Stimulated activated CD8-positive, alpha-beta memory T cell treated with anti-CD3 and anti-CD28 coated beads, Interleukin-7, amount 100 ng/mL, for 1 hour (primary cell): ENCODE measurements around the gene EIF4E3.

Experiments
- DNase-seq, 2 donors: peaks; one replicate each; pipeline ENCODE4 v3.0.0-alpha.2; 2020; ENCODE audit warnings: low read depth in 2 of 2

The EIF4E3 gene

DNA sequence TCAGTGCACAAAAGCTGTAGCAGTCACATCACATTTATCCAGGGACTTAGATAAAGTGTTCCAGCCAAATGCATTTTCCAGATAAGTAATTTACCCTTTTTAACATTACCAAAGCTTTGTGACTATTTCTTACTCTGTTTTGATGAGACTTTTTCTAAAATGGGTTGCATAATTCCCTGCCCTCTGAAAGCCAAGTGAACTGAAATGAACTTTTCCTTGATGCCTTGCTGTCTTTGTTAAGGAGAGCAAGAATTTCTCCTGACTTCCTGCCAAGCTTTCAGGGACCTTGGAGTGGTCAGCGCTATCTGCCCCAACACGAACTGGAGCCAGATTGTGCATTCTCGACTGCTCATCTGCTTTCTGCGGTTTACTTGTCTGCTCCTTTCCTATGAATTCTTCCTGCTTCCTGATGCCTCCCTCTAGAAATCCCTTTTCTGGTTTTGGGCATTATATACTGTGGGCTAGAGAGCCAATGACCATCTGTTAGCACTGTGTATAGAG is 34.8 kb downstream of the EIF4E3 start:
- DNase-seq = no peak

DNA sequence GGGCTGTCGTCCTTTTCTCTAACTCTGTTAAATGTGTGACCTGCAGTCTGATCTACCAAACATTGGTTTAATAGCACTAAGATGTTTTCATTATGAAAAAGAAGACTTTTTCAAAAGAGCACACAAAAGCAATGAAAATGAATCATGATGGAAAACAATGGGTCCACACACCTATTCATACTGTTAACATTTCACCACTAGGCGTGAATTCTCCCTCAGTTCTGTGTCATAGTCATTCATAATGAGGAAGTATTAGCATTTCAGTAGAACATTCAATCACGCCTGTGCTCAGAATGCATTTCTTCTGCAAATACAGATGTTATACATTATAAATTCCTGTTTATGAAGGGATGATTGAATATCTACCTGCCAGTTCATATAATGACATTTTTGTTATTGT is 35.9 kb downstream of the EIF4E3 start:
- DNase-seq = no peak

- DNase-seq = no peak
Measured at GRCh38 chr3:71688121-71688520, 37.1 kb downstream of the EIF4E3 start.

GRCh38 chr3:71685686-71686085 is 39.5 kb downstream of the EIF4E3 start:
- DNase-seq = no peak

- no peak for DNase-seq
Measured at GRCh38 chr3:71684757-71685386, 40.3 kb downstream of the EIF4E3 start.

GRCh38 chr3:71684046-71684756 is 41.0 kb downstream of the EIF4E3 start:
- DNase-seq = no peak

- DNase-seq = no peak
Measured at GRCh38 chr3:71681224-71681668, 44.0 kb downstream of the EIF4E3 start.

- no peak for DNase-seq
Measured at GRCh38 chr3:71680603-71681002, 44.6 kb downstream of the EIF4E3 start.

GRCh38 chr3:71676931-71677330 is 48.3 kb downstream of the EIF4E3 start:
- no peak for DNase-seq

DNA sequence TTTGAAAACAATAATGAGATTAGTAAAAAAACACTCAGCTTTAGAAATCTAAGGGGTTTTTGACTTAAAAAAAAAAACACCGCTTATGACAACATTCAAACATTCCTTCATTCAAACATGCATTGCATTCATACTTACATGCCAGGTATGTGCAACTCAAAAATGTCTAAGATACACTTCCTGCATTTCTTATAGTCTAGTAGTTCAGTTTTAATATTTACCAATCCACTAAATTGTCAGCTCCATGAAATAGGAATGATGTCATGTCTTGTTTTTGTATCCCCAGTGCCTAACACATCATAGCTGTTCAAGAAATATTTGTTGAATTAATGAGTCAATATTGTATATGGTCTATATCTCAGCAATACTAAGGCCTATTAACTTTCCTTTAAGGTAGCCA is 51.7 kb downstream of the EIF4E3 start:
- no peak for DNase-seq

DNA sequence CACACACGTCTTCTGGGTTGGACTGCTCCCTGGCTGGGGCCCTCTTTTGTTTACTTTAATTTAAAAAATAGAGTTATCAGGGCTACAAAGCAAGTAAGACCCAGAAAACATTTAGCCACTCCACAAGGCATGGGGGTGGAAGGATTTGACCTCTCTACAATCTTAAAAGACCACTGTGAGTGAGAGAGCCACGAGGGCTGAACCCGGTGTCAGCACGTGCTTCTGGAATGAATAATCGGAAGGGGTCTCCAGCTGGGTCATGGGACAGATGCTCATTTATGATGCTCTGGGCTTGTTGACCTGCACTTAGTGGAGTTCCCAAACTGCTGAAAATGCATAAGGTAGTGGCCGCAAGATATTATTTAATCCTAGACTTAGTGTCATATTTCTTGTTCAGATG is 52.4 kb downstream of the EIF4E3 start:
- DNase-seq = no peak

- no peak for DNase-seq
Measured at GRCh38 chr3:71672340-71672739, 52.9 kb downstream of the EIF4E3 start.

DNA sequence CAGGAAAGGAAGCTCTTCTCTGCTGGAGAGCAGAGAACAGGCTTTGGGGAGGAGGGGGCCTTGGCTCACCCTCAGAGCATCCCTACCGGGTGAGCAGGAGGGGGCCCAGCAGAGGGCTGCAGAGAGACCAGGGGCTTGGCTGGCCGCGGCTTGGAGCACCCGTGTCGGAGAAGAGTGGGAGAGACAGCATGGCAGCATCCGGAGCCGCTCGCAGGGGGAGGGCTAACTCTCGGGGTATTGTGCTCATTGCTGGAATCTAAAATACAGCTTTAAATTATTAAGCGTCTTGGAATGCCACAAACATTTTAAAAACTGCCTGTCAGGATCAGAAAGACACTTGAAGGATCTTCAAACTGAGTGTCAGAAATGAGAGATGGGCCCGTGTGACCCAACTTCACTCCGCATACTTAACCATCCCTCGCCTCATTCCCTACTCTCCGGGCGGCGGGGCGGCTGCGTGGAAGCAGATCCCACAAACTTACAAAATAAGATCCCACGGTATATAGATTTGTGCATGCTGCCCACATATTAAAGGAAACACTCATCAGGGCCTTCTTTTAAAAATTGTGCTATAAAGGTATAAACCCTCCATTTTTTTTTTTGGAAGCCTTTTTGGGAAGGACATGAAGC is 53.9 kb downstream of the EIF4E3 start:
- DNase-seq = no peak

DNA sequence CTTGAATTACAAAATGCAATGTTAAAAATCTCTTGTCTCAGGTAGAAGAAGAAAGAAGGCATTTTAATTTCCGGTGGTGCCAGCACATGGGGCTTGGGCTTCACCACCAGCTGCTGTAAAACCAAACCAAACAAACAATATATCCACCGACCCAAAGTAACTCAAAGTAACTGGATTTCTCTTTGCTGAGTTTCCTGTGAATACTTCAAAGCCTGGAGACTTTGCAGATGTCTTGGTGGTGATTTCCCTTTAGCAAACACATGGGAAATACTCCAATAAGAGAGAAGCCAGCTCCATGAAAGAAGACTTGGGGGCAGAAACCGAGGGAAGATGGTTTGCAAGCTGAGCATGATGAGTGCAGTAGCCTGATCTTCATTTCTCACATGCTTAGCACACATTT is 62.6 kb downstream of the EIF4E3 start:
- DNase-seq = no peak

DNA sequence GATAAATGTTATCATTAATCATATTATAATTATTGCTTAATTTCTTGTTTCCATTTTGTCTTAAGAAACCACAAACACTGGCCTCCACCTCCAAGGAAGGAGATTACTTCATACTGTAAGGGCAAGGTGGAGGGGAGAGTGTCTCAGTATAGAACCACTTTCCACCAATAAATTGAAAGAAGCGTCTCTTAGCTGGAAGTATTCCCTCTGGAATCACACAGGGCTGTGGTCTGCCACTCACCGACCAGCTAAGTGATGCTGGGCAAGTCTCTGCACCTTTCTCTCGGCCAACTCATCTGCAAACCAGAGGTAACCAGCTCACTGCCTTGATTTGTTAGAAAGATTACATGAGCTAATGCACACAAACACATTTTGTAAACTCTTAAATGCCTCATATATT is 63.1 kb downstream of the EIF4E3 start:
- no peak for DNase-seq

GRCh38 chr3:71659864-71660591 is 65.2 kb downstream of the EIF4E3 start:
- no peak for DNase-seq

DNA sequence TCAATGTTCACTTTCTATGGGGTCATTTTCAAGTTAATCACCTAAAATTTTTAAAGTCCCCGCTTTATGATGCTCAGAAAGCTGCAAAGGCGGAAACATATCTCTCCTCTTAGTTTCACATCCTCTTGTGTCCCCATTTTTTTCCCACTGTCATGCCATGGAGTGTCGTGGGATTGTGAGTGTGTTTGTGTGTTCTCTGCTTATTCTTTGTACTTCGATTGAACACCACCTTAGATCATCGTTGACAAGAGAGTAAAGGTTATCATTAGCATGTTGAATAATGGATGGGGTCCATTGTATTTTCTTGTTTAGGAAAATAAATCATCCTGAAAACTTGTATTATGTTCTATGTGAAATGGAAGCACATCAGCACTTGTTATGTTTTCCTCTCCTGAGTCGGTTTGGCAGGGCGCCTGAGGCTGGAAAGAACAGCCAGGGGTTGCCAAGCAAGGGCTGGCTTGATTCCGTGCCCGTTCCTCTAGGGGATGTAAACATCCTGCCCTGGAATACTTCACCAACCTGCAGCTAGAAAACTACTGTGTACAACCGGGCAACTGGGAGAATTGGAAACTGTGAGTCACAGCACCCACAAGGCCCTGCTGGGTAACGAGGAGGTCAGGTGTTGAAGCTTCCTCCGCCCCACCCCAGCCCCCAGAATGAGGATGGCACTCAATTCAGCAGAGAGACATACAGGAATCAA is 67.2 kb downstream of the EIF4E3 start:
- DNase-seq = no peak

- DNase-seq = no peak
Measured at GRCh38 chr3:71655061-71655460, 70.1 kb downstream of the EIF4E3 start.

GRCh38 chr3:71653414-71653807 is 71.8 kb downstream of the EIF4E3 start:
- no peak for DNase-seq

DNA sequence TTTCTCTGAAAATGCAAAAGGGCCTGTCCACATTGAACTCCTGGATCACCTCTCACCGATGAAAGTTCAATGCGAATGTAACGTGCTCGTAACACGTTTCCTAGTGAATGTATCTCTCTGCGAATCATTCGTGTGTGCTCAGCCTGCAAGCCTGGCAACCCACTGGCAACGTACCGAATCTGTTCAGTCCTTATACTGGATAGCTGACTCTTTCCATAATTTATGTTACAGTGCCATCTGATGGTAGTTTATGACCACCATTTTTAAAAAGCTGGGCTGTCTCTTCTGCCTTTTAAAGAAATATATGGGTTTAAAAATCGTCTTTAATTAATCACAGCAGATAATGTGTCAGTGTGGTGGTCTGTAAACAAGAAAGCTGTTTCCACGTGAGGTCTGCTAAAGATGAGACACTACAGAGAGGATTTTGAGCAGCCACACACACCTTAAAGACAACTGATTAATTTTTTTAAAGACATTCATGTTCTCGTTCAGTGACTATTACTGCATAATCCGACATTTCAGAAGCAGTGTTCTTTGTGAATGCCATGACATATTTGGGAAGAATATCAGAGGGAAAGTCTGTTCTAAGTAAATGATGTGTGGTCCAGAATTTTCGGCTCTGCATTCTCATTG is 72.3 kb downstream of the EIF4E3 start:
- no peak for DNase-seq

GRCh38 chr3:71651625-71652024 is 73.6 kb downstream of the EIF4E3 start:
- no peak for DNase-seq
